HUES48 (cell line): Measurements from ENCODE around the gene MMRN2.
"Not testable (repeated sequence)": the region's sequence is repeated elsewhere in the genome, so short reads cannot be mapped to it uniquely, and the experiment has no call there.

ENCODE experiments used
- H3K27ac ChIP-seq: one replicate; pipeline ENCODE4 v1.7.0; 2013; ENCODE audit warnings: low read depth, low read length, inconsistent platforms
- H3K27me3 ChIP-seq: 2 replicates; pipeline ENCODE4 v1.6.1; 2013; ENCODE audit warnings: mild to moderate bottlenecking, low read length; ENCODE audit not compliant: control insufficient read depth, insufficient read depth
- H3K36me3 ChIP-seq: 2 replicates; pipeline ENCODE4 v1.6.1; 2013; ENCODE audit warnings: low read length; ENCODE audit not compliant: control insufficient read depth, insufficient read depth
- H3K4me1 ChIP-seq: 2 replicates; pipeline ENCODE4 v1.6.1; 2013; ENCODE audit warnings: mild to moderate bottlenecking, low read length; ENCODE audit not compliant: control insufficient read depth, insufficient read depth
- H3K4me3 ChIP-seq: 2 replicates; pipeline ENCODE4 v1.5.1; 2013; ENCODE audit warnings: mild to moderate bottlenecking, low read depth, low read length
- H3K9ac ChIP-seq: 2 replicates; pipeline ENCODE4 v1.6.1; 2013; ENCODE audit warnings: mild to moderate bottlenecking, low read depth, low read length, moderate library complexity
- H3K9me3 ChIP-seq: 2 replicates; pipeline ENCODE4 v1.6.1; 2013; ENCODE audit warnings: low read length; ENCODE audit not compliant: control insufficient read depth, insufficient read depth

The MMRN2 gene, protein sequence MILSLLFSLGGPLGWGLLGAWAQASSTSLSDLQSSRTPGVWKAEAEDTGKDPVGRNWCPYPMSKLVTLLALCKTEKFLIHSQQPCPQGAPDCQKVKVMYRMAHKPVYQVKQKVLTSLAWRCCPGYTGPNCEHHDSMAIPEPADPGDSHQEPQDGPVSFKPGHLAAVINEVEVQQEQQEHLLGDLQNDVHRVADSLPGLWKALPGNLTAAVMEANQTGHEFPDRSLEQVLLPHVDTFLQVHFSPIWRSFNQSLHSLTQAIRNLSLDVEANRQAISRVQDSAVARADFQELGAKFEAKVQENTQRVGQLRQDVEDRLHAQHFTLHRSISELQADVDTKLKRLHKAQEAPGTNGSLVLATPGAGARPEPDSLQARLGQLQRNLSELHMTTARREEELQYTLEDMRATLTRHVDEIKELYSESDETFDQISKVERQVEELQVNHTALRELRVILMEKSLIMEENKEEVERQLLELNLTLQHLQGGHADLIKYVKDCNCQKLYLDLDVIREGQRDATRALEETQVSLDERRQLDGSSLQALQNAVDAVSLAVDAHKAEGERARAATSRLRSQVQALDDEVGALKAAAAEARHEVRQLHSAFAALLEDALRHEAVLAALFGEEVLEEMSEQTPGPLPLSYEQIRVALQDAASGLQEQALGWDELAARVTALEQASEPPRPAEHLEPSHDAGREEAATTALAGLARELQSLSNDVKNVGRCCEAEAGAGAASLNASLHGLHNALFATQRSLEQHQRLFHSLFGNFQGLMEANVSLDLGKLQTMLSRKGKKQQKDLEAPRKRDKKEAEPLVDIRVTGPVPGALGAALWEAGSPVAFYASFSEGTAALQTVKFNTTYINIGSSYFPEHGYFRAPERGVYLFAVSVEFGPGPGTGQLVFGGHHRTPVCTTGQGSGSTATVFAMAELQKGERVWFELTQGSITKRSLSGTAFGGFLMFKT

GRCh38 chr10:86957471-86958115 lies at the start of gene MMRN2:
MMRN2 (minus strand) TSS chr10:86957615; CDS start chr10:86957541, 74 bp downstream.
- H3K4me1 ChIP-seq, result peaks cover 45% of the 10 kb centered on the region

DNA sequence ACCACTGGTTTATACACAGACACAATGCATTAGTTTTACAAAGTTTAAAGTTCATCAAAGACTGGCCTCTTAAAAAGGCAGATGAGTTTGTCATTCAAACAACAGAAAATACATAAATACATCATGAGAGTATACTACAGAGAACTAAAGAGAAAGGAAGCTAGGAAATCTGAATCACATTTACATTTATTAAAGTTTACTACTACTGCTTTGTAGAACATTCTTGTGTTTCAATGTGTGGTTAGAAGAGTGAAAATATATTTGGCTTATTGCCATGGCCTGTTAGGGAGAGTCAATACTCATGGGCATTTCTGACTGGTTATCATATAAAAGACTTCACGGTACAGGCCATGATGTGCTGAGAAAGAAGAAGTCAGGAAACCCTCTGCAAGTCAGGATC lies 49.7 kb upstream of the MMRN2 start:
- not testable (repeated sequence) for H3K4me1 ChIP-seq, H3K36me3 ChIP-seq, H3K27ac ChIP-seq, H3K4me3 ChIP-seq, H3K27me3 ChIP-seq, H3K9me3 ChIP-seq, H3K9ac ChIP-seq

More at GRCh38 chr10:86957471-86958115, at the start of gene MMRN2:
- Histone ChIP-seq H3K27ac (no peak within 1 kb of the TSS), H3K36me3 (no peaks in the 10 kb centered on the region), H3K9ac (no peak within 1 kb of the TSS), H3K9me3 (no peaks in the 10 kb centered on the region; the same call in 1 of the 2 replicates), H3K27me3 (no peaks in the 10 kb centered on the region), H3K4me3 (no peak within 1 kb of the TSS)

- Histone ChIP-seq H3K36me3 (no peaks in the 10 kb centered on the region), H3K9me3 (no peaks in the 10 kb centered on the region), H3K9ac (no peak overlapping the region), H3K4me3 (no peak overlapping the region), H3K27ac (no peak overlapping the region), H3K27me3 (no peaks in the 10 kb centered on the region), H3K4me1 (no peaks in the 10 kb centered on the region)
Observed at GRCh38 chr10:87000491-87000890, 43.1 kb upstream of the MMRN2 start.

GRCh38 chr10:86999802-87000403 lies 42.5 kb upstream of the MMRN2 start:
- H3K27ac ChIP-seq, H3K4me1 ChIP-seq, H3K9ac ChIP-seq, H3K27me3 ChIP-seq, H3K4me3 ChIP-seq, H3K36me3 ChIP-seq, H3K9me3 ChIP-seq: not testable (repeated sequence)

- H3K4me3 ChIP-seq, result no peak overlapping the region
- no peak overlapping the region for H3K9ac ChIP-seq
- H3K27me3 ChIP-seq, result no peaks in the 10 kb centered on the region
- no peaks in the 10 kb centered on the region for H3K4me1 ChIP-seq
- no peaks in the 10 kb centered on the region for H3K9me3 ChIP-seq
- H3K36me3 ChIP-seq, result no peaks in the 10 kb centered on the region
- H3K27ac ChIP-seq, result no peak overlapping the region
Observed at GRCh38 chr10:86992929-86993328, 35.5 kb upstream of the MMRN2 start.

- Histone ChIP-seq H3K27me3 (no peaks in the 10 kb centered on the region), H3K4me3 (no peak overlapping the region), H3K27ac (no peak overlapping the region), H3K9ac (no peak overlapping the region), H3K36me3 (no peaks in the 10 kb centered on the region), H3K9me3 (no peaks in the 10 kb centered on the region), H3K4me1 (no peaks in the 10 kb centered on the region)
Observed at GRCh38 chr10:86992456-86992855, 35.0 kb upstream of the MMRN2 start.

DNA sequence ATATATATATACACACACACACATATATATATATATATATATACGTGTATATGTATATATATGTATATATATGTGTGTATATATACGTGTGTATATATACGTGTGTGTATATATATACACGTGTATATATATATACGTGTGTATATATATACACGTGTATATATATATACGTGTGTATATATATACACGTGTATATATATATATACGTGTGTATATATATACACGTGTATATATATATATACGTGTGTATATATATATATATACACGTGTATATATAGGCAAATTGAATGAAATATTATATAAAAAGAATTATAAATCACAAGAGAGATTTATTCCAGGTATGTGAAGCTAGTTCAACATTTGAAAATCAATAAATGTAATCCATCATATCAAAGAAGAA lies 33.9 kb upstream of the MMRN2 start:
- H3K4me1 ChIP-seq, H3K9me3 ChIP-seq, H3K27ac ChIP-seq, H3K4me3 ChIP-seq, H3K27me3 ChIP-seq, H3K9ac ChIP-seq, H3K36me3 ChIP-seq: not testable (repeated sequence)

- Histone ChIP-seq H3K27ac (no peak overlapping the region), H3K9ac (no peak overlapping the region), H3K36me3 (no peaks in the 10 kb centered on the region), H3K27me3 (no peaks in the 10 kb centered on the region), H3K4me1 (0 out of 2 replicates have a peak, but pooled peaks cover 3% of the 10 kb centered on the region), H3K4me3 (no peak overlapping the region), H3K9me3 (no peaks in the 10 kb centered on the region)
Observed at GRCh38 chr10:86988520-86988919, 31.1 kb upstream of the MMRN2 start.

DNA sequence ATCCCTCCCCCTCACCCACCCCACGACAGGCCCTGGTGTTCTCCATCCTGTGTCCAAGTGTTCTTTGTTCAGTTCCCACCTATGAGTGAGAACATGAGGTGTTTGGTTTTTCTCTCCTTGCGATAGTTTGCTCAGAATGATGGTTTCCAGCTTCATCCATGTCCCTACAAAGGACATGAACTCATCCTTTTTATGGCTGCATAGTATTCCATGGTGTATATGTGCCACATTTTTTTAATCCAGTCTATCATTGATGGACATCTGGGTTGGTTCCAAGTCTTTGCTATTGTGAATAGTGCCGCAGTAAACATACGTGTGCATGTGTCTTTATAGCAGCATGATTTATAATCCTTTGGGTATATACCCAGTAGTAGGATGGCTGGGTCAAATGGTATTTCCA lies 27.1 kb upstream of the MMRN2 start:
- not testable (repeated sequence) for H3K9me3 ChIP-seq, H3K27ac ChIP-seq, H3K4me3 ChIP-seq, H3K4me1 ChIP-seq, H3K36me3 ChIP-seq, H3K9ac ChIP-seq, H3K27me3 ChIP-seq

DNA sequence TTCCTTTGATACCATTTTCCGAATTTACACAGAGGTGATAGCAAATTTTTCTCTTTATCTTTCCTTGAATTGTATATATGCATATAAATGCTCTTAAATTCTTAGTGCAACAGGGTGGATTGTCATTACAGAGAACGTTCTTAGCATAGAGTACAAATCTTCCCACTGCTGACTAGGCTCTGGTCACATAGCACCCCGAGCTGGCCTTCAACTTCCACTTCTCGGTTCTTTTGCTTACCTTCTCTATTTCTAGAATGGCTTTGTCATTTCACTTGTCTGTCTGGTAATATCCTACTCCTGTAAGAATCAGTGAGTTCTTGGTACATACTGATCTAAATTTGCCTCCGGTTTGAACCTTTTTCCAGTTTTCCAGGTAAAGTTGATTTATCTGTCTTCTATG lies 24.3 kb upstream of the MMRN2 start:
- Histone ChIP-seq H3K36me3 (no peaks in the 10 kb centered on the region), H3K27ac (no peak overlapping the region), H3K9ac (no peak overlapping the region), H3K4me3 (no peak overlapping the region), H3K27me3 (no peaks in the 10 kb centered on the region), H3K4me1 (peaks cover 6% of the 10 kb centered on the region; the same call in 1 of the 2 replicates), H3K9me3 (no peaks in the 10 kb centered on the region)
